Stimulated activated CD4-positive, alpha-beta T cell treated with anti-CD3 and anti-CD28 coated beads, TNF-alpha, amount 100 ng/mL, for 1 hour (primary cell): ENCODE results near the gene PTPRK.

Source experiments
- DNase-seq, 3 donors: peaks; one replicate each; pipeline ENCODE4 v3.0.0-alpha.2; 2020; ENCODE audit warnings: low read depth in 3 of 3, low spot score in 1 of 3

Gene PTPRK

GRCh38 chr6:128395188-128395587 is 125.2 kb downstream of the PTPRK start:
- no peak for DNase-seq

GRCh38 chr6:128394167-128394566 is 126.2 kb downstream of the PTPRK start:
- no peak for DNase-seq

- no peak for DNase-seq
Observed at GRCh38 chr6:128389820-128390534, 130.4 kb downstream of the PTPRK start.

GRCh38 chr6:128388380-128388779 is 132.0 kb downstream of the PTPRK start:
- DNase-seq: no peak

- DNase-seq: no peak
Observed at GRCh38 chr6:128380891-128381290, 139.5 kb downstream of the PTPRK start.

- DNase-seq: no peak
Observed at GRCh38 chr6:128379577-128379976, 140.8 kb downstream of the PTPRK start.

GRCh38 chr6:128376952-128377503 is 143.4 kb downstream of the PTPRK start:
- DNase-seq: no peak

- no peak for DNase-seq
Observed at GRCh38 chr6:128371136-128371535, 149.3 kb downstream of the PTPRK start.

GRCh38 chr6:128370072-128370471 is 150.3 kb downstream of the PTPRK start:
- no peak for DNase-seq

GRCh38 chr6:128368213-128368944 is 152.0 kb downstream of the PTPRK start:
- DNase-seq: no peak

GRCh38 chr6:128367437-128367836 is 153.0 kb downstream of the PTPRK start:
- DNase-seq: no peak

GRCh38 chr6:128365520-128366160 is 154.8 kb downstream of the PTPRK start:
- DNase-seq: no peak

GRCh38 chr6:128364766-128365519 is 155.5 kb downstream of the PTPRK start:
- no peak for DNase-seq

GRCh38 chr6:128363020-128363813 is 157.2 kb downstream of the PTPRK start:
- DNase-seq: no peak

- DNase-seq: no peak
Observed at GRCh38 chr6:128361378-128361777, 159.0 kb downstream of the PTPRK start.

GRCh38 chr6:128358244-128358776 is 162.1 kb downstream of the PTPRK start:
- no peak for DNase-seq

- no peak for DNase-seq
Observed at GRCh38 chr6:128357392-128358130, 162.8 kb downstream of the PTPRK start.

GRCh38 chr6:128352366-128352765 is 168.0 kb downstream of the PTPRK start:
- DNase-seq: no peak

- DNase-seq: no peak
Observed at GRCh38 chr6:128351255-128351514, 169.2 kb downstream of the PTPRK start.
